Neural progenitor cell (in vitro differentiated cells): Measurements from ENCODE around the gene CTTN. TPM values are rescaled to one million over a fixed set of nuclear protein-coding genes. Genes with fewer than 3 reads are reported as not detected.

Source experiments
- DNase-seq: peaks from one replicate; pipeline ENCODE4 v3.0.0-alpha.2; 2016; ENCODE audit warnings: low spot score
- H2AFZ ChIP-seq: fragments of 200-600 bp; sonication (generic); replicated peaks from 2 replicates; pipeline ENCODE4 v1.6.1; 2016; ENCODE audit warnings: antibody characterized with exemption
- H3F3A ChIP-seq: fragments of 200-600 bp; sonication (generic); 2 replicates; pipeline ENCODE4 v1.6.1; 2016; ENCODE audit warnings: antibody characterized with exemption, low read depth
- H3K27ac ChIP-seq: fragments of 200-600 bp; sonication (generic); 2 replicates; pipeline ENCODE4 v1.5.1; 2016; ENCODE audit warnings: mild to moderate bottlenecking
- H3K27me3 ChIP-seq: fragments of 200-600 bp; sonication (generic); 2 replicates; pipeline ENCODE4 v1.6.1; 2016; ENCODE audit warnings: mild to moderate bottlenecking, moderate library complexity
- H3K36me3 ChIP-seq: fragments of 200-600 bp; sonication (generic); 2 replicates; pipeline ENCODE4 v1.5.1; 2016
- H3K4me1 ChIP-seq: fragments of 200-600 bp; sonication (generic); 2 replicates; pipeline ENCODE4 v1.6.1; 2016; ENCODE audit warnings: mixed run types
- H3K4me2 ChIP-seq: fragments of 200-600 bp; sonication (generic); 2 replicates; pipeline ENCODE4 v1.6.1; 2016
- H3K4me3 ChIP-seq: fragments of 200-600 bp; sonication (generic); 2 replicates; pipeline ENCODE4 v1.5.1; 2016
- H3K79me2 ChIP-seq: fragments of 200-600 bp; sonication (generic); 2 replicates; pipeline ENCODE4 v1.6.1; 2016; ENCODE audit warnings: low read depth
- H3K9ac ChIP-seq: fragments of 200-600 bp; sonication (generic); 2 replicates; pipeline ENCODE4 v1.6.1; 2016
- H3K9me3 ChIP-seq: fragments of 200-600 bp; sonication (generic); 2 replicates; pipeline ENCODE4 v1.5.1; 2016; ENCODE audit warnings: low read depth
- H4K20me1 ChIP-seq: fragments of 200-600 bp; sonication (generic); 2 replicates; pipeline ENCODE4 v1.6.1; 2016; ENCODE audit warnings: low read depth
- H3K27ac Mint-ChIP-seq: 3 replicates; pipeline ENCODE4 v1.8.0; 2021; ENCODE audit warnings: mixed read lengths
- H3K27me3 Mint-ChIP-seq: 2 replicates; pipeline ENCODE4 v1.8.0; 2022; ENCODE audit warnings: low read depth, mild to moderate bottlenecking, inconsistent platforms, moderate library complexity, mixed read lengths; ENCODE audit not compliant: insufficient read depth
- H3K36me3 Mint-ChIP-seq: 3 replicates; pipeline ENCODE4 v1.8.0; 2021; ENCODE audit warnings: mixed read lengths
- H3K4me1 Mint-ChIP-seq: 3 replicates; pipeline ENCODE4 v1.8.0; 2021; ENCODE audit warnings: mixed read lengths
- H3K4me3 Mint-ChIP-seq: 3 replicates; pipeline ENCODE4 v1.8.0; 2021; ENCODE audit warnings: mild to moderate bottlenecking, moderate library complexity, mixed read lengths
- H3K9me3 Mint-ChIP-seq: 3 replicates; pipeline ENCODE4 v1.8.0; 2020; ENCODE audit warnings: mixed read lengths
- CTCF ChIP-seq: fragments of 200-600 bp; sonication (generic); IDR thresholded peaks from 2 replicates; pipeline ENCODE4 v1.5.1; 2017; ENCODE audit warnings: antibody characterized with exemption, mild to moderate bottlenecking
- EZH2 ChIP-seq: fragments of 200-600 bp; sonication (generic); IDR thresholded peaks from 2 replicates; pipeline ENCODE4 v1.6.1; 2017; ENCODE audit warnings: antibody characterized with exemption, mild to moderate bottlenecking, moderate library complexity
- EZH2phosphoT487 ChIP-seq: fragments of 200-600 bp; sonication (generic); IDR thresholded peaks from 2 replicates; pipeline ENCODE4 v1.6.1; 2017; ENCODE audit warnings: antibody characterized with exemption
- total RNA-seq: library from RNA; depleted of rRNA; stranded (reverse); fragments of >200 nt; gene quantifications from 2 replicates; pipeline ENCODE4 v1.2.3, GENCODE V29; 2015; ENCODE audit warnings: low replicate concordance

The CTTN gene
- total RNA-seq, 1 donor from 2014 or later, result 200 TPM

- H2AFZ ChIP-seq, result no peak overlapping the region
- Mint-ChIP-seq H3K9me3 (no peaks in the 10 kb centered on the region), H3K36me3 (peaks cover 20% of the 10 kb centered on the region), H3K4me3 (no peak overlapping the region), H3K27me3 (no peaks in the 10 kb centered on the region), H3K27ac (no peak overlapping the region), H3K4me1 (no peaks in the 10 kb centered on the region)
- no peak for DNase-seq
- H3K4me2 ChIP-seq, result no peak overlapping the region
- H3F3A ChIP-seq, result no peaks in the 10 kb centered on the region
- no peak overlapping the region for H3K4me3 ChIP-seq
- no peak overlapping the region for H3K27ac ChIP-seq
- H3K9ac ChIP-seq, result no peak overlapping the region
- H3K36me3 ChIP-seq, result peaks cover 10% of the 10 kb centered on the region
- no peaks in the 10 kb centered on the region for H3K79me2 ChIP-seq
- no peaks in the 10 kb centered on the region for H3K27me3 ChIP-seq
- no peaks in the 10 kb centered on the region for H4K20me1 ChIP-seq
- no peaks in the 10 kb centered on the region for H3K4me1 ChIP-seq
- H3K9me3 ChIP-seq, result no peaks in the 10 kb centered on the region
- TF ChIP-seq EZH2phosphoT487, result no peak
- no peak for TF ChIP-seq CTCF
- no peak for TF ChIP-seq EZH2
Measured at GRCh38 chr11:70352100-70352499, 46.2 kb upstream of the CTTN start.

GRCh38 chr11:70352601-70353000 lies 45.7 kb upstream of the CTTN start:
- no peak overlapping the region for H3K27ac ChIP-seq
- H3K4me2 ChIP-seq, result no peak overlapping the region
- Mint-ChIP-seq H3K36me3 (peaks cover 17% of the 10 kb centered on the region), H3K27ac (no peak overlapping the region), H3K27me3 (no peaks in the 10 kb centered on the region), H3K4me3 (no peak overlapping the region), H3K9me3 (no peaks in the 10 kb centered on the region), H3K4me1 (no peaks in the 10 kb centered on the region)
- H3K9me3 ChIP-seq, result no peaks in the 10 kb centered on the region
- no peak for DNase-seq
- H3K4me3 ChIP-seq, result no peak overlapping the region
- H2AFZ ChIP-seq, result no peak overlapping the region
- TF ChIP-seq EZH2phosphoT487 (no peak), EZH2 (no peak), CTCF (no peak)
- H4K20me1 ChIP-seq, result no peaks in the 10 kb centered on the region
- H3F3A ChIP-seq, result no peaks in the 10 kb centered on the region
- no peaks in the 10 kb centered on the region for H3K27me3 ChIP-seq
- H3K4me1 ChIP-seq, result no peaks in the 10 kb centered on the region
- H3K36me3 ChIP-seq, result peaks cover 10% of the 10 kb centered on the region
- H3K79me2 ChIP-seq, result no peaks in the 10 kb centered on the region
- H3K9ac ChIP-seq, result no peak overlapping the region

GRCh38 chr11:70353329-70353728 lies 45.0 kb upstream of the CTTN start:
- no peaks in the 10 kb centered on the region for H3K27me3 ChIP-seq
- no peak overlapping the region for H3K4me3 ChIP-seq
- Mint-ChIP-seq H3K4me1 (no peaks in the 10 kb centered on the region), H3K9me3 (no peaks in the 10 kb centered on the region), H3K27ac (no peak overlapping the region), H3K27me3 (no peaks in the 10 kb centered on the region), H3K36me3 (peaks cover 18% of the 10 kb centered on the region), H3K4me3 (no peak overlapping the region)
- H3K4me2 ChIP-seq, result no peak overlapping the region
- TF ChIP-seq CTCF, result no peak
- no peak for TF ChIP-seq EZH2phosphoT487
- TF ChIP-seq EZH2, result no peak
- H3F3A ChIP-seq, result no peaks in the 10 kb centered on the region
- peaks cover 10% of the 10 kb centered on the region for H3K36me3 ChIP-seq
- H2AFZ ChIP-seq, result no peak overlapping the region
- H3K9me3 ChIP-seq, result no peaks in the 10 kb centered on the region
- no peaks in the 10 kb centered on the region for H3K79me2 ChIP-seq
- no peak overlapping the region for H3K27ac ChIP-seq
- no peaks in the 10 kb centered on the region for H4K20me1 ChIP-seq
- no peak overlapping the region for H3K9ac ChIP-seq
- H3K4me1 ChIP-seq, result no peaks in the 10 kb centered on the region
- no peak for DNase-seq
